K562 (cell line): ENCODE results near the gene TFEB. TPM values are rescaled to one million over a fixed set of nuclear protein-coding genes. Genes with fewer than 3 reads are reported as not detected.

ENCODE experiments used
- CXXC5 ChIP-seq: fragments of 250-450 bp; sonication (Bioruptor Pico); IDR thresholded peaks from 2 replicates; pipeline ENCODE4 v1.8.0; 2022; ENCODE audit warnings: inconsistent platforms, mild to moderate bottlenecking, moderate library complexity
- DPF2 ChIP-seq: fragments of 450-650 bp; IDR thresholded peaks from 2 replicates; pipeline ENCODE4 v1.6.1; 2016
- EGR1 ChIP-seq: fragments of 450-650 bp; conservative IDR thresholded peaks from 2 replicates; pipeline ENCODE4 v1.6.1; 2017; ENCODE audit warnings: mild to moderate bottlenecking
- ELF4 ChIP-seq: fragments of 450-650 bp; formaldehyde crosslinking; IDR thresholded peaks from 2 replicates; pipeline ENCODE4 v1.4.0; 2022; ENCODE audit warnings: missing genetic modification characterization
- ERF ChIP-seq: fragments of 450-650 bp; formaldehyde crosslinking; IDR thresholded peaks from 2 replicates; pipeline ENCODE4 v1.4.0; 2020; ENCODE audit warnings: mild to moderate bottlenecking, mixed read lengths
- MAZ ChIP-seq, 2 experiments: fragments of 450-650 bp in 1 of 2; sonication (generic) in 1 of 2; formaldehyde crosslinking; IDR thresholded peaks in 1 of 2; conservative IDR thresholded peaks in 1 of 2; 2 replicates each; pipeline versions ENCODE4 v1.4.0 to v1.5.0; 2020; ENCODE audit warnings: mild to moderate bottlenecking in 1 of 2, missing genetic modification reagents in 1 of 2
- MED1 ChIP-seq: sonication (generic); formaldehyde crosslinking; IDR thresholded peaks from 2 replicates; pipeline ENCODE4 v1.8.1; 2023; ENCODE audit warnings: missing genetic modification reagents, borderline replicate concordance
- NFIC ChIP-seq: fragments of 450-650 bp; IDR thresholded peaks from 2 replicates; pipeline ENCODE4 v1.6.1; 2017; ENCODE audit warnings: mild to moderate bottlenecking, inconsistent platforms
- PHB2 ChIP-seq: fragments of 450-650 bp; IDR thresholded peaks from 2 replicates; pipeline ENCODE4 v1.6.1; 2017; ENCODE audit warnings: low read depth
- RBM39 ChIP-seq: fragments of 200-400 bp; formaldehyde crosslinking; optimal IDR thresholded peaks from 2 replicates; pipeline ENCODE3; 2018; ENCODE audit warnings: low read depth, low read length
- SUPT5H ChIP-seq: fragments of 450-650 bp; IDR thresholded peaks from 2 replicates; pipeline ENCODE4 v1.6.1; 2016
- UBTF ChIP-seq, 2 experiments: IDR thresholded peaks; 2 replicates each; pipeline ENCODE4 v1.6.1; 2012; ENCODE audit warnings: improper control_type of control experiment in 2 of 2, low read depth in 2 of 2, low read length in 2 of 2, borderline replicate concordance in 1 of 2
- ZBTB40 ChIP-seq, 2 experiments: fragments of 450-650 bp in 1 of 2; sonication (generic) in 1 of 2; formaldehyde crosslinking in 1 of 2; IDR thresholded peaks; 2 replicates each; pipeline versions ENCODE4 v1.7.1 to v1.9.0; 2016 to 2022; ENCODE audit warnings: inconsistent platforms in 1 of 2, mild to moderate bottlenecking in 1 of 2, missing genetic modification reagents in 1 of 2
- polyA plus RNA-seq, 8 experiments: library from polyadenylated mRNA; depleted of rRNA in 4 of 8; stranded (reverse) in 5 of 8; unstranded in 3 of 8; fragments of >200 nt; fragmentation: Nextera tagmentation in 2 of 8; fragmentation: Illumina TruSeq in 1 of 8; extraction: Ambion mirVana in 2 of 8; extraction: Trizol in 1 of 8; gene quantifications; 2 replicates each; pipeline versions ENCODE4 v1.2.1 to v1.2.3, GENCODE V29; 2011 to 2014; ENCODE audit warnings: inconsistent platforms in 1 of 8, missing spikeins in 1 of 8
- total RNA-seq, 7 experiments: library from RNA; depleted of rRNA in 6 of 7; stranded (reverse); fragments of >200 nt in 6 of 7; fragmentation: Illumina TruSeq in 2 of 7; extraction: Trizol in 2 of 7; gene quantifications; 2 replicates each; pipeline versions ENCODE4 v1.2.1 to v1.2.3, GENCODE V29; 2011 to 2021; ENCODE audit warnings: low replicate concordance in 1 of 7
- TF ChIP-seq, protein P1 (sequence below): fragments of 250-450 bp; sonication (Bioruptor Pico); IDR thresholded peaks from 2 replicates; pipeline ENCODE4 v1.4.0; 2020; ENCODE audit warnings: mild to moderate bottlenecking, moderate library complexity

TFEB gene
- total and polyA plus RNA-seq, 9 of the 15 experiments (the other 6 are each of a cell fraction or from before 2014, with no cell fraction given), result 0.04 to 4.7 (median 2.0) TPM

- TF ChIP-seq ZBTB40 (IDR thresholded peaks at IDR 0.05) (peak; percentile 18; the same call in 1 of the 2 replicates), ZBTB40 (CRISPR knock-in tag; IDR thresholded peaks at IDR 0.05) (no peak), SUPT5H (no peak), EGR1 (peak; percentile 50), PHB2 (no peak), ELF4 (0 out of 2 replicates have a peak, but pooled peaks have one; percentile 65), MAZ (CRISPR knock-in tag; conservative IDR thresholded peaks at IDR 0.05 in 1 of 2, IDR thresholded peaks at IDR 0.05 in 1 of 2) (peak in 1 of 2 experiments; percentile 65; a peak in 3 of 4 replicates), CXXC5 (CRISPR knock-in tag) (peak; percentile 10; the same call in 1 of the 2 replicates), MED1 (CRISPR knock-in tag) (0 out of 2 replicates have a peak, but pooled peaks have one; percentile 46), NFIC (peak; percentile 79), UBTF (IDR thresholded peaks at IDR 0.05; ENCODE audit: borderline replicate concordance in 1 of 2, low read depth in 2 of 2, low read length in 2 of 2) (peak; percentile 80 to 84; a peak in 3 of 4 replicates), RBM39 (no peak), ERF (no peak), DPF2 (0 out of 2 replicates have a peak, but pooled peaks have one; percentile 14)
- TF ChIP-seq, protein P1, sequence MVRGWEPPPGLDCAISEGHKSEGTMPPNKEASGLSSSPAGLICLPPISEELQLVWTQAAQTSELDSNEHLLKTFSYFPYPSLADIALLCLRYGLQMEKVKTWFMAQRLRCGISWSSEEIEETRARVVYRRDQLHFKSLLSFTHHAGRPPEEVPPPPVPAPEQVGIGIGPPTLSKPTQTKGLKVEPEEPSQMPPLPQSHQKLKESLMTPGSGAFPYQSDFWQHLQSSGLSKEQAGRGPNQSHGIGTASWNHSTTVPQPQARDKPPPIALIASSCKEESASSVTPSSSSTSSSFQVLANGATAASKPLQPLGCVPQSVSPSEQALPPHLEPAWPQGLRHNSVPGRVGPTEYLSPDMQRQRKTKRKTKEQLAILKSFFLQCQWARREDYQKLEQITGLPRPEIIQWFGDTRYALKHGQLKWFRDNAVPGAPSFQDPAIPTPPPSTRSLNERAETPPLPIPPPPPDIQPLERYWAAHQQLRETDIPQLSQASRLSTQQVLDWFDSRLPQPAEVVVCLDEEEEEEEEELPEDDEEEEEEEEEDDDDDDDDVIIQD (CRISPR knock-in tag), result no peak
Measured at GRCh38 chr6:41780551-41781365, 45.4 kb upstream of the TFEB start, which contains the start of gene PRICKLE4 (continued).
